ENCODE results near the gene CST6.

CST6 gene

DNA sequence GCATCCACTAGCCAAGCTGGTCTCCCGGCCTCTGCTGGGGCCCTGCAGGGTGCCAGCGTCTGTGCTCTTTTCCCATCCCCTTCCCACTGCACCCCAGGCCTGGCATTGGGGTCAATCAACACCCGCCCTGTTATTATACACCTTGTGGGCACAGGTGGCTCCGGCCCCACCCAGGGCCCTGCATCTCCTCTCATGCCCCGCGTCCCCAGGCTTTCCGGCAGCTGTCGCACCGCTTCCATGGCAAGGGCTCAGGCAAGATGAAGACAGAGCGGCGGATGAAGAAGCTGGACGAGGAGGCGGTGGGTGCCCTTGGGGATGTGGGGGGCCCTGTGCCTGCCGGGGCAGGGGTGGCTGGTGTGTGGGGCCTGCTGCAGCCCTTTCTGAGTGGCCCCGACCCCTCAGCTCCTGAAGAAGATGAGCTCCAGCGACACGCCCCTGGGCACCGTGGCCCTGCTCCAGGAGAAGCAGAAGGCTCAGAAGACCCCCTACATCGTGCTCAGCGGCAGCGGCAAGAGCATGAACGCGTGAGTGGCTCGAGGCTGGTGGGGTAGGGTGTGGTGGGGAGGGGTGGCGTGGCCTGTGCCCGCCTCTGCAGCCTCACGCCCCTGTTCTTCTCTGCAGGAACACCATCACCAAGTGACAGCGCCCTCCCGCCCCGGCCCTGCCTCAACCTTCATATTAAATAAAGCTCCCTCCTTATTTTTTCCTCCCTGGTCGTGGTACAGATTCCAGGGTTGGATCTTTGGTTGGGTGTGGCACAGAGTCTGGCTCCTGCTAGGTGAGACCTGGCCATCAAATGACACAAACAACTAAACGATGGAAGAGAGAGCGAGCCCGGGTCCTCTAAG lies 33.2 kb upstream of the CST6 start:
- in situ Hi-C loops (cut with MboI; ENCODE audit: low sequenced_read_pairs): no loop called here
- no peaks in the 10 kb centered on the region for H3K4me1 ChIP-seq
- H3K4me3 ChIP-seq: no peak overlapping the region
- peaks cover 24% of the 10 kb centered on the region for H3K36me3 ChIP-seq (replicated peaks)
- DNase-seq (ENCODE audit: low spot score in 2 of 2): no peak
- H3K27me3 ChIP-seq (ENCODE audit: low read depth): no peaks in the 10 kb centered on the region
- no peaks in the 10 kb centered on the region for H3K9me3 ChIP-seq

- in situ Hi-C loops (cut with MboI; ENCODE audit: low sequenced_read_pairs): no loop called here
Measured at GRCh38 chr11:65979261-65979759, 32.5 kb upstream of the CST6 start.

GRCh38 chr11:65981101-65981740 lies 30.6 kb upstream of the CST6 start:
- Histone ChIP-seq H3K9me3 (no peaks in the 10 kb centered on the region), H3K36me3 (replicated peaks) (peaks cover 22% of the 10 kb centered on the region), H3K4me3 (no peak overlapping the region), H3K27me3 (ENCODE audit: low read depth) (no peaks in the 10 kb centered on the region), H3K4me1 (no peaks in the 10 kb centered on the region)
- no peak for DNase-seq (ENCODE audit: low spot score in 2 of 2)
- in situ Hi-C loops (cut with MboI; ENCODE audit: low sequenced_read_pairs): loop anchor here (10.0 kb wide), 1 partner anchor 276 kb away; no protein-coding TSS in a partner anchor

More at GRCh38 chr11:65979261-65979759, 32.5 kb upstream of the CST6 start:
- H3K27me3 ChIP-seq (ENCODE audit: low read depth): no peaks in the 10 kb centered on the region
- H3K36me3 ChIP-seq (replicated peaks): peaks cover 22% of the 10 kb centered on the region
- no peaks in the 10 kb centered on the region for H3K4me1 ChIP-seq
- H3K9me3 ChIP-seq: no peaks in the 10 kb centered on the region
- H3K4me3 ChIP-seq: no peak overlapping the region
- DNase-seq (ENCODE audit: low spot score in 2 of 2): no peak

- in situ Hi-C loops (cut with MboI; ENCODE audit: low sequenced_read_pairs): loop anchor here (10.0 kb wide), 1 partner anchor 277 kb away; no protein-coding TSS in a partner anchor
- Histone ChIP-seq H3K4me1 (no peaks in the 10 kb centered on the region), H3K27me3 (ENCODE audit: low read depth) (no peaks in the 10 kb centered on the region), H3K4me3 (no peak overlapping the region), H3K36me3 (replicated peaks) (peaks cover 13% of the 10 kb centered on the region), H3K9me3 (no peaks in the 10 kb centered on the region)
- DNase-seq (ENCODE audit: low spot score in 2 of 2): no peak
Measured at GRCh38 chr11:65981972-65982823, 29.6 kb upstream of the CST6 start.

- H3K4me1 ChIP-seq: no peaks in the 10 kb centered on the region
- peaks cover 5% of the 10 kb centered on the region for H3K36me3 ChIP-seq (replicated peaks)
- DNase-seq (ENCODE audit: low spot score in 2 of 2): no peak
- H3K9me3 ChIP-seq: no peaks in the 10 kb centered on the region
- in situ Hi-C loops (cut with MboI; ENCODE audit: low sequenced_read_pairs): loop anchor here (10.0 kb wide), 1 partner anchor 278 kb away; no protein-coding TSS in a partner anchor
- no peaks in the 10 kb centered on the region for H3K27me3 ChIP-seq (ENCODE audit: low read depth)
- no peak overlapping the region for H3K4me3 ChIP-seq
Measured at GRCh38 chr11:65982824-65983588, 28.8 kb upstream of the CST6 start.

- in situ Hi-C loops (cut with MboI; ENCODE audit: low sequenced_read_pairs): loop anchor here (10.0 kb wide), 1 partner anchor 279 kb away; no protein-coding TSS in a partner anchor
- no peaks in the 10 kb centered on the region; the same call in none of the 2 replicates for H3K36me3 ChIP-seq (replicated peaks)
Measured at GRCh38 chr11:65983589-65983987, 28.2 kb upstream of the CST6 start.

GRCh38 chr11:65987336-65987735 lies 24.5 kb upstream of the CST6 start:
- H3K9me3 ChIP-seq: no peaks in the 10 kb centered on the region
- no peaks in the 10 kb centered on the region for H3K27me3 ChIP-seq (ENCODE audit: low read depth)
- H3K36me3 ChIP-seq (replicated peaks): no peaks in the 10 kb centered on the region
- in situ Hi-C loops (cut with MboI; ENCODE audit: low sequenced_read_pairs): loop anchor here (5.0 to 10.0 kb wide), 2 partner anchors 105 to 283 kb away; no protein-coding TSS in a partner anchor
- H3K4me3 ChIP-seq: no peak overlapping the region
- no peaks in the 10 kb centered on the region for H3K4me1 ChIP-seq
- no peak for DNase-seq (ENCODE audit: low spot score in 2 of 2)

More at GRCh38 chr11:65983589-65983987, 28.2 kb upstream of the CST6 start:
- H3K9me3 ChIP-seq: no peaks in the 10 kb centered on the region
- H3K27me3 ChIP-seq (ENCODE audit: low read depth): no peaks in the 10 kb centered on the region
- H3K4me3 ChIP-seq: no peak overlapping the region
- no peaks in the 10 kb centered on the region for H3K4me1 ChIP-seq
- no peak for DNase-seq (ENCODE audit: low spot score in 2 of 2)

- Histone ChIP-seq H3K4me1 (no peaks in the 10 kb centered on the region), H3K36me3 (replicated peaks) (no peaks in the 10 kb centered on the region), H3K4me3 (no peak overlapping the region), H3K9me3 (no peaks in the 10 kb centered on the region), H3K27me3 (ENCODE audit: low read depth) (no peaks in the 10 kb centered on the region)
- in situ Hi-C loops (cut with MboI; ENCODE audit: low sequenced_read_pairs): loop anchor here (5.0 to 10.0 kb wide), 2 partner anchors 107 to 284 kb away; no protein-coding TSS in a partner anchor
- DNase-seq (ENCODE audit: low spot score in 2 of 2): peak; percentile 93 to 94
Measured at GRCh38 chr11:65988791-65989592, 22.8 kb upstream of the CST6 start.

- H3K36me3 ChIP-seq (replicated peaks): peaks cover 2% of the 10 kb centered on the region; the same call in 1 of the 2 replicates
- in situ Hi-C loops (cut with MboI; ENCODE audit: low sequenced_read_pairs): no loop called here
Measured at GRCh38 chr11:65992056-65992455, 19.8 kb upstream of the CST6 start.

DNA sequence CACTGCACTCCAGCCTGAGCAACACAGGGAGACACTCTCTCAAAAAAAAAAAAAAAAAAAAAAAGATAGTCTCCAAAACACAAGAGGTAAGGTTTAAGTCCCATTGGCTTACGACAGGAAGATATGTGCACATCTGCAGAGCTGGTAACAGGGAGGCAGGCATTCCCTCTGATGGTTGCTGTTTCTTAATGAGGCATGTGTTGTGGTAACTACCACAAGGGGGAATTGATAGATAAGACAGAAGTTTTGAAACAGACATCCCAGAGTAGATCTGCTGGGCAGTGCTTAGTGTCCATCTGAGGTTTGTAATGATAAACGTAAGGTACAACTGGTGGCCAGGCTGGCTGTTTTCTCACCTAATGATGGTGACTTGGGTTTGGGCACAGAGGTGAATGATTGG lies 14.5 kb upstream of the CST6 start:
- H3K36me3 ChIP-seq (replicated peaks): peaks cover 36% of the 10 kb centered on the region
- no peaks in the 10 kb centered on the region for H3K27me3 ChIP-seq (ENCODE audit: low read depth)
- no peak for DNase-seq (ENCODE audit: low spot score in 2 of 2)
- no peak overlapping the region for H3K4me3 ChIP-seq
- no peaks in the 10 kb centered on the region for H3K4me1 ChIP-seq
- no peaks in the 10 kb centered on the region for H3K9me3 ChIP-seq
- in situ Hi-C loops (cut with MboI; ENCODE audit: low sequenced_read_pairs): no loop called here

More at GRCh38 chr11:65992056-65992455, 19.8 kb upstream of the CST6 start:
- Histone ChIP-seq H3K27me3 (ENCODE audit: low read depth) (no peaks in the 10 kb centered on the region), H3K4me3 (no peak overlapping the region), H3K4me1 (no peaks in the 10 kb centered on the region), H3K9me3 (no peaks in the 10 kb centered on the region)
- no peak for DNase-seq (ENCODE audit: low spot score in 2 of 2)

- in situ Hi-C loops (cut with MboI; ENCODE audit: low sequenced_read_pairs): no loop called here
- Histone ChIP-seq H3K27me3 (ENCODE audit: low read depth) (no peaks in the 10 kb centered on the region), H3K4me1 (no peaks in the 10 kb centered on the region), H3K36me3 (replicated peaks) (peaks cover 62% of the 10 kb centered on the region), H3K4me3 (peak within 1 kb of the TSS; percentile 66), H3K9me3 (no peaks in the 10 kb centered on the region)
- DNase-seq (ENCODE audit: low spot score in 2 of 2): peak; percentile 95 to 97
Measured at GRCh38 chr11:66001942-66002647, 9.7 kb upstream of the CST6 start, which contains the start of the genes BANF1 and EIF1AD. Gene BANF1 (plus strand): TSS chr11:66002503. CDS start chr11:66003251, 748 bp downstream. Gene EIF1AD (minus strand): TSS chr11:66002157. CDS start chr11:66000389, 1,768 bp downstream.
